Endothelial cell of umbilical vein (primary cell): ENCODE data around the gene TGFBR3. TPM values are rescaled to one million over a fixed set of nuclear protein-coding genes. Genes with fewer than 3 reads are reported as not detected.

Experiments
- BruUV-seq: library from RNA; stranded (reverse); fragments of 400-500 nt; replicated peaks from 2 replicates; lab custom pipeline; 2021; lab: Mats Ljungman, UMichigan
- CTCF ChIA-PET: fragments of 300-600, 350-600 bp; sonication (Branson Sonifier 250); formaldehyde crosslinking; loops from one replicate; lab custom pipeline; 2021; ENCODE audit warnings: antibody characterized with exemption, inconsistent platforms; lab: Charles Lee
- POLR2A ChIA-PET: fragments of 300-600, 350-600 bp; sonication (Branson Sonifier 250); formaldehyde crosslinking; loops from one replicate; lab custom pipeline; 2021; ENCODE audit warnings: antibody characterized with exemption, inconsistent platforms; lab: Charles Lee
- DNase-seq: peaks from one replicate; pipeline ENCODE4 v3.0.0-alpha.2; 2011; ENCODE audit warnings: low read depth, low spot score
- FAIRE-seq: peaks from 2 replicates; lab custom pipeline; 2011; peaks lifted over from hg19 to GRCh38; lab: Jason Lieb, UNC
- H2AFZ ChIP-seq: 2 replicates; pipeline ENCODE4 v1.6.0; 2012; ENCODE audit warnings: low read depth, low read length, control low read depth, inconsistent platforms
- H3K27ac ChIP-seq: 2 replicates; pipeline ENCODE4 v1.5.1; 2011; ENCODE audit warnings: low read depth, mild to moderate bottlenecking, control low read depth, low read length, moderate library complexity; ENCODE audit not compliant: insufficient read depth
- H3K27me3 ChIP-seq, 2 experiments: 2 replicates each; pipeline versions ENCODE4 v1.6.0 to v1.6.1; 2011; ENCODE audit warnings: low read length in 2 of 2, mixed read lengths in 1 of 2; ENCODE audit not compliant: control insufficient read depth in 2 of 2, insufficient read depth in 2 of 2
- H3K36me3 ChIP-seq, 2 experiments: 2 replicates in 1 of 2; 3 replicates in 1 of 2; pipeline ENCODE4 v1.5.1; 2011; ENCODE audit warnings: low read length in 2 of 2, mild to moderate bottlenecking in 1 of 2, moderate library complexity in 1 of 2; ENCODE audit not compliant: control insufficient read depth in 2 of 2, insufficient read depth in 2 of 2; ENCODE audit errors: extremely low read depth in 1 of 2
- H3K4me1 ChIP-seq: 3 replicates; pipeline ENCODE4 v1.5.1; 2011; ENCODE audit warnings: mild to moderate bottlenecking, low read length; ENCODE audit not compliant: control insufficient read depth, insufficient read depth; ENCODE audit errors: extremely low read depth
- H3K4me2 ChIP-seq: 2 replicates; pipeline ENCODE4 v1.6.1; 2011; ENCODE audit warnings: low read length, control low read depth, mixed read lengths; ENCODE audit not compliant: insufficient read depth
- H3K4me3 ChIP-seq, 3 experiments: fragments of 200-600 bp in 1 of 3; sonication (generic), shearing (Covaris generic) in 1 of 3; replicated peaks in 1 of 3; 2 replicates each; pipeline ENCODE4 v1.5.1; 2011 to 2016; ENCODE audit warnings: control low read depth in 3 of 3, low read length in 3 of 3, mild to moderate bottlenecking in 2 of 3, inconsistent platforms in 1 of 3, low read depth in 1 of 3, moderate library complexity in 1 of 3; ENCODE audit not compliant: insufficient read depth in 1 of 3
- H3K79me2 ChIP-seq: 2 replicates; pipeline ENCODE4 v1.6.0; 2012; ENCODE audit warnings: low read length, inconsistent platforms; ENCODE audit not compliant: control insufficient read depth, insufficient read depth
- H3K9ac ChIP-seq: replicated peaks from 2 replicates; pipeline ENCODE3; 2011; ENCODE audit warnings: low read length, control low read depth; ENCODE audit not compliant: insufficient read depth; ENCODE audit errors: extremely low read depth
- H3K9me1 ChIP-seq: replicated peaks from 3 replicates; pipeline ENCODE4 v1.6.0; 2011; ENCODE audit warnings: mild to moderate bottlenecking, low read length; ENCODE audit not compliant: control insufficient read depth, insufficient read depth; ENCODE audit errors: extremely low read depth
- H3K9me3 ChIP-seq: replicated peaks from 2 replicates; pipeline ENCODE4 v1.5.1; 2012; ENCODE audit warnings: low read length, inconsistent platforms; ENCODE audit not compliant: control insufficient read depth, insufficient read depth
- H4K20me1 ChIP-seq: replicated peaks from 2 replicates; pipeline ENCODE3; 2011; ENCODE audit warnings: mild to moderate bottlenecking, low read length; ENCODE audit not compliant: control insufficient read depth, insufficient read depth; ENCODE audit errors: extremely low read depth
- CTCF ChIP-seq, 2 donors: IDR thresholded peaks; 1 replicate in 1 of 2; 2 replicates in 1 of 2; pipeline ENCODE4 v1.5.1; 2011; ENCODE audit warnings: low read length in 2 of 2, mild to moderate bottlenecking in 2 of 2, moderate library complexity in 2 of 2, control low read depth in 1 of 2, inconsistent platforms in 1 of 2, low read depth in 1 of 2; ENCODE audit not compliant: insufficient read depth in 1 of 2; ENCODE audit errors: extremely low read depth in 1 of 2
- EZH2 ChIP-seq: IDR thresholded peaks from 2 replicates; pipeline ENCODE4 v1.6.1; 2012; ENCODE audit warnings: borderline replicate concordance, low read depth, mild to moderate bottlenecking, moderate library complexity, low read length, inconsistent platforms; ENCODE audit not compliant: severe bottlenecking
- FOS ChIP-seq: IDR thresholded peaks from 2 replicates; pipeline ENCODE4 v1.6.1; 2011; ENCODE audit warnings: mild to moderate bottlenecking, low read length, moderate library complexity, borderline replicate concordance; ENCODE audit not compliant: insufficient read depth
- GATA2 ChIP-seq: IDR thresholded peaks from 2 replicates; pipeline ENCODE4 v1.7.0; 2011; ENCODE audit warnings: low read depth, mild to moderate bottlenecking, moderate library complexity, mixed read lengths, low read length; ENCODE audit not compliant: insufficient read length, insufficient read depth
- JUN ChIP-seq: IDR thresholded peaks from 2 replicates; pipeline ENCODE4 v1.6.1; 2011; ENCODE audit warnings: borderline replicate concordance, low read depth; ENCODE audit not compliant: insufficient read length, insufficient read depth
- MAX ChIP-seq: IDR thresholded peaks from 2 replicates; pipeline ENCODE4 v1.6.1; 2011; ENCODE audit not compliant: insufficient read depth, insufficient read length
- MYC ChIP-seq: IDR thresholded peaks from one replicate; pipeline ENCODE4 v1.6.1; 2011; ENCODE audit warnings: mild to moderate bottlenecking, low read depth, low read length
- POLR2A ChIP-seq: IDR thresholded peaks from 2 replicates; pipeline ENCODE4 v1.6.1; 2012; ENCODE audit warnings: low read depth, mild to moderate bottlenecking, control low read depth, low read length
- POLR2AphosphoS5 ChIP-seq: IDR thresholded peaks from 2 replicates; pipeline ENCODE4 v1.6.1; 2012; ENCODE audit warnings: low read depth, mild to moderate bottlenecking, control low read depth, low read length, moderate library complexity; ENCODE audit not compliant: insufficient read depth
- dilution Hi-C: fragments of 300-500 bp; cut with MboI; formaldehyde crosslinking; loops from one replicate; pipeline ENCODE4 v1.15.0; 2019; ENCODE audit warnings: low sequenced_read_pairs; ENCODE audit not compliant: extremely low pct_ligation_motif_present
- intact Hi-C: fragments of 100-400 bp; cut with micrococcal nuclease; formaldehyde crosslinking; loops from one replicate; pipeline ENCODE4 v1.10.0; 2022
- polyA plus RNA-seq, 4 experiments: library from polyadenylated mRNA; depleted of rRNA in 3 of 4; stranded (reverse) in 3 of 4; unstranded in 1 of 4; fragments of >200 nt; gene quantifications; 2 replicates each; pipeline versions ENCODE4 v1.2.1 to v1.2.3, GENCODE V29; 2011 to 2012; ENCODE audit warnings: missing spikeins in 1 of 4
- total RNA-seq: library from RNA; stranded (reverse); gene quantifications from 2 replicates; pipeline ENCODE4 v1.2.3, GENCODE V29; 2021

TGFBR3 gene
- total and polyA plus RNA-seq, 2 donors (not counting 3 experiments of a cell fraction or from before 2014, with no cell fraction given), result 8.0 to 13.4 TPM

GRCh38 chr1:91703095-91703494 is 182.9 kb downstream of the TGFBR3 start:
- no peak for DNase-seq
- Histone ChIP-seq H3K27me3 (no peaks in the 10 kb centered on the region), H3K36me3 (peaks cover 0 to 3% of the 10 kb centered on the region in 2 experiments), H3K4me1 (peaks cover 20% of the 10 kb centered on the region), H3K79me2 (no peaks in the 10 kb centered on the region), H4K20me1 (no peaks in the 10 kb centered on the region), H3K9me1 (no peaks in the 10 kb centered on the region), H3K9ac (no peak overlapping the region), H3K4me2 (no peak overlapping the region), H3K9me3 (no peaks in the 10 kb centered on the region), H2AFZ (no peak overlapping the region), H3K4me3 (no peak overlapping the region), H3K27ac (no peak overlapping the region)
- no peak for FAIRE-seq
- TF ChIP-seq JUN (no peak), MAX (no peak), CTCF (IDR thresholded peaks at IDR 0.05; ENCODE audit: extremely low read depth in 1 of 2, insufficient read depth in 1 of 2, low read depth in 1 of 2, low read length in 2 of 2) (no peak), MYC (no peak), FOS (no peak), GATA2 (no peak), POLR2AphosphoS5 (no peak), EZH2 (no peak), POLR2A (no peak)
- no TSS peak for BruUV-seq
- CTCF ChIA-PET, result no interaction called here
- dilution Hi-C loops (no loop called here), intact Hi-C loops (no loop called here)
- POLR2A ChIA-PET, result no interaction called here
